HepG2 (cell line): Measurements from ENCODE around the gene COLGALT1. TPM values are rescaled to one million over a fixed set of nuclear protein-coding genes. Genes with fewer than 3 reads are reported as not detected.

Source experiments
- ATAC-seq: fragments of 200-7000 bp; cut with Tn5 transposase; 3 replicates; pipeline ENCODE4 v1.9.1; 2020; ENCODE audit warnings: mild to moderate bottlenecking, moderate library complexity
- BruUV-seq: library from RNA; stranded (reverse); fragments of 400-500 nt; replicated peaks from 2 replicates; lab custom pipeline; 2021; lab: Mats Ljungman, UMichigan
- CTCF ChIA-PET: fragments of 300-600 bp; formaldehyde crosslinking; extraction: SDS; loops from one replicate; lab custom pipeline; 2021; ENCODE audit warnings: low total read pairs, inconsistent platforms, low intra/inter-chr PET ratio; lab: Yijun Ruan, JAX
- POLR2A ChIA-PET: fragments of 350-600 bp; sonication (Branson Sonifier 250); formaldehyde crosslinking; loops from one replicate; lab custom pipeline; 2020; ENCODE audit warnings: antibody characterized with exemption, inconsistent platforms; lab: Yijun Ruan, JAX
- DNase-seq: peaks from one replicate; pipeline ENCODE4 v3.0.0-alpha.2; 2015; ENCODE audit warnings: low spot score
- FAIRE-seq: peaks from 3 replicates; lab custom pipeline; 2011; peaks lifted over from hg19 to GRCh38; lab: Jason Lieb, UNC
- H2AFZ ChIP-seq: one replicate; pipeline ENCODE4 v1.6.1; 2011; ENCODE audit warnings: low read length, inconsistent platforms
- H3K27ac ChIP-seq: fragments of 300-600 bp; 3 replicates; pipeline ENCODE4 v1.8.0; 2011; ENCODE audit warnings: mixed run types, mild to moderate bottlenecking, mixed read lengths, low read length, inconsistent platforms; ENCODE audit not compliant: insufficient read depth; ENCODE audit errors: extremely low read length
- H3K27me3 ChIP-seq, 2 experiments: fragments of 200-600 bp in 1 of 2; 2 replicates in 1 of 2; 3 replicates in 1 of 2; pipeline versions ENCODE4 v1.6.0 to v1.8.0; 2011; ENCODE audit warnings: low read length in 2 of 2, mild to moderate bottlenecking in 2 of 2, moderate library complexity in 2 of 2, inconsistent platforms in 1 of 2; ENCODE audit not compliant: insufficient read depth in 2 of 2, control insufficient read depth in 1 of 2
- H3K36me3 ChIP-seq, 2 experiments: fragments of 200-600 bp in 1 of 2; replicated peaks in 1 of 2; 2 replicates in 1 of 2; 3 replicates in 1 of 2; pipeline versions ENCODE4 v1.5.1 to v1.8.0; 2011; ENCODE audit warnings: low read length in 2 of 2, inconsistent platforms in 1 of 2; ENCODE audit not compliant: insufficient read depth in 2 of 2, control insufficient read depth in 1 of 2
- H3K4me1 ChIP-seq: 2 replicates; pipeline ENCODE4 v1.5.1; 2012; ENCODE audit warnings: low read length, inconsistent platforms; ENCODE audit not compliant: insufficient read depth
- H3K4me2 ChIP-seq: 2 replicates; pipeline ENCODE4 v1.6.0; 2011; ENCODE audit warnings: low read depth, low read length, inconsistent platforms
- H3K4me3 ChIP-seq, 3 experiments: fragments of 200-600 bp in 1 of 3; sonication (generic), shearing (Covaris generic) in 1 of 3; replicated peaks in 1 of 3; 2 replicates each; pipeline ENCODE4 v1.5.1; 2011 to 2016; ENCODE audit warnings: low read length in 3 of 3, inconsistent platforms in 2 of 3, low read depth in 2 of 3, mild to moderate bottlenecking in 2 of 3, control low read depth in 1 of 3, mixed read lengths in 1 of 3; ENCODE audit not compliant: insufficient read depth in 1 of 3
- H3K79me2 ChIP-seq: one replicate; pipeline ENCODE4 v1.6.1; 2011; ENCODE audit warnings: low read length, inconsistent platforms; ENCODE audit not compliant: insufficient read depth
- H3K9ac ChIP-seq: 2 replicates; pipeline ENCODE4 v1.6.0; 2011; ENCODE audit warnings: mild to moderate bottlenecking, low read depth, low read length, inconsistent platforms; ENCODE audit not compliant: insufficient read depth
- H3K9me3 ChIP-seq: 2 replicates; pipeline ENCODE4 v1.5.1; 2012; ENCODE audit warnings: mild to moderate bottlenecking, low read length
- H4K20me1 ChIP-seq: 2 replicates; pipeline ENCODE4 v1.6.0; 2011; ENCODE audit warnings: inconsistent platforms, mild to moderate bottlenecking, low read length, moderate library complexity; ENCODE audit not compliant: insufficient read depth
- ATAD3A ChIP-seq: sonication (generic); formaldehyde crosslinking; IDR thresholded peaks from 2 replicates; pipeline ENCODE4 v1.4.0; 2020; ENCODE audit warnings: missing genetic modification reagents
- FOSL1 ChIP-seq: sonication (generic); formaldehyde crosslinking; IDR thresholded peaks from 2 replicates; pipeline ENCODE4 v1.9.0; 2021; ENCODE audit warnings: missing genetic modification reagents, borderline replicate concordance
- IKZF4 ChIP-seq: sonication (generic); formaldehyde crosslinking; IDR thresholded peaks from 2 replicates; pipeline ENCODE4 v1.5.1; 2020; ENCODE audit warnings: borderline replicate concordance, mild to moderate bottlenecking, low read depth, missing genetic modification reagents; ENCODE audit errors: not compliant biosample characterization
- PHF5A ChIP-seq: IDR thresholded peaks from one replicate; pipeline ENCODE4 v1.6.1; 2018; ENCODE audit warnings: low read depth, missing genetic modification reagents; ENCODE audit not compliant: unreplicated experiment
- SPEN ChIP-seq: sonication (generic); formaldehyde crosslinking; IDR thresholded peaks from 2 replicates; pipeline ENCODE4 v1.5.1; 2020; ENCODE audit warnings: low read depth, mild to moderate bottlenecking, missing genetic modification reagents
- STAG1 ChIP-seq: sonication (generic); formaldehyde crosslinking; IDR thresholded peaks from 2 replicates; pipeline ENCODE4 v1.4.0; 2020; ENCODE audit warnings: missing genetic modification reagents
- YY1 ChIP-seq: IDR thresholded peaks from 2 replicates; pipeline ENCODE4 v1.6.1; 2011; ENCODE audit warnings: low read length, low read depth, moderate library complexity, mild to moderate bottlenecking; ENCODE audit not compliant: insufficient read depth, insufficient replicate concordance
- ZBTB1 ChIP-seq: sonication (generic); formaldehyde crosslinking; IDR thresholded peaks from 2 replicates; pipeline ENCODE4 v1.4.0; 2020; ENCODE audit warnings: missing genetic modification reagents, borderline replicate concordance
- ZNF234 ChIP-seq: sonication (generic); formaldehyde crosslinking; conservative IDR thresholded peaks from 2 replicates; pipeline ENCODE4 v1.5.1; 2020; ENCODE audit warnings: mild to moderate bottlenecking, missing genetic modification reagents
- ZNF33A ChIP-seq: sonication (generic); formaldehyde crosslinking; IDR thresholded peaks from 2 replicates; pipeline ENCODE4 v1.5.1; 2020; ENCODE audit warnings: missing genetic modification reagents, mild to moderate bottlenecking, moderate library complexity, borderline replicate concordance
- ZNF619 ChIP-seq: sonication (generic); formaldehyde crosslinking; IDR thresholded peaks from 2 replicates; pipeline ENCODE4 v1.4.0; 2020; ENCODE audit warnings: mild to moderate bottlenecking, missing genetic modification reagents
- WGBS: methylation state at CpG from one replicate; pipeline ENCODE4 v1.1.6; 2017; ENCODE audit warnings: low lambda C conversion rate; 5-methylcytosine and 5-hydroxymethylcytosine counted together
- in situ Hi-C: cut with HindIII; loops from 2 replicates; pipeline ENCODE4 v1.10.0; 2017; ENCODE audit warnings: low pct_unique_long_range_greater_than_20kb; ENCODE audit not compliant: extremely low pct_ligation_motif_present
- intact Hi-C: fragments of 100-400 bp; cut with micrococcal nuclease; formaldehyde crosslinking; loops from one replicate; pipeline ENCODE4 v1.10.0; 2022; ENCODE audit not compliant: unreplicated experiment
- polyA plus RNA-seq, 8 experiments: library from polyadenylated mRNA; depleted of rRNA in 3 of 8; stranded (reverse) in 7 of 8; unstranded in 1 of 8; fragments of >200 nt; fragmentation: Illumina TruSeq in 4 of 8; extraction: Trizol in 4 of 8; gene quantifications; 2 replicates each; pipeline versions ENCODE4 v1.2.1 to v1.2.3, GENCODE V29; 2011 to 2016; ENCODE audit warnings: low read depth in 4 of 8, missing spikeins in 1 of 8, mixed read lengths in 1 of 8; ENCODE audit not compliant: insufficient read depth in 1 of 8
- total RNA-seq, 5 experiments: library from RNA; depleted of rRNA; stranded (reverse); fragments of >200 nt; fragmentation: Illumina TruSeq; extraction: Trizol; gene quantifications; 2 replicates each; pipeline ENCODE4 v1.2.3, GENCODE V29; 2016; ENCODE audit warnings: low read depth in 1 of 5
- TF ChIP-seq, protein P1 (sequence below): sonication (generic); formaldehyde crosslinking; IDR thresholded peaks from 2 replicates; pipeline ENCODE4 v1.5.0; 2020; ENCODE audit warnings: mild to moderate bottlenecking, missing genetic modification reagents, borderline replicate concordance
- TF ChIP-seq, protein P2 (sequence below): sonication (generic); formaldehyde crosslinking; conservative IDR thresholded peaks from 2 replicates; pipeline ENCODE4 v1.8.0; 2022; ENCODE audit warnings: missing genetic modification reagents
- TF ChIP-seq, protein P3 (sequence below): IDR thresholded peaks from 2 replicates; pipeline ENCODE4 v1.4.0; 2020; ENCODE audit warnings: mild to moderate bottlenecking, missing genetic modification reagents

The COLGALT1 gene
- total and polyA plus RNA-seq, 2 of the 13 experiments (the other 11 are each of a cell fraction or from before 2014, with no cell fraction given) = 58.0 to 211 TPM

DNA sequence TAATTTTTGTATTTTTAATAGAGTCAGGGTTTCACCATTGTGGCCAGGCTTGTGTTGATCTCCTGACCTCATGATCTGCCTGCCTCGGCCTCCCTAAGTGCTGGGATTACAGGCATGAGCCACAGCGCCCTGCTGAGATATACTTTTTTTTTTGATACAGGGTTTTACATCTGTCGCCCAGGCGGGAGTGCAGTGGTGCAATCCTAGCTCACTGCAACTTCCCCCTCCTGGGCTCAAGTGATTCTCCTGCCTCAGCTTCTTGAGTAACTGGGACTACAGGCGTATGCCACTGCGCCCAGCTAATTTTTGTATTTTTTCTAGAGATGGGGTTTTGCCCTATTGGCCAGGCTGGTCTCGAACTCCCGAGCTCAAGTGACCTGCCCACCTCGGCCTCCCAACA is 2.0 kb downstream of the COLGALT1 start (continued):
- TF ChIP-seq YY1 = no peak
- TF ChIP-seq SPEN (CRISPR knock-in tag) = no peak
- TF ChIP-seq ZNF234 (CRISPR knock-in tag) = no peak
- no peak for TF ChIP-seq ATAD3A

DNA sequence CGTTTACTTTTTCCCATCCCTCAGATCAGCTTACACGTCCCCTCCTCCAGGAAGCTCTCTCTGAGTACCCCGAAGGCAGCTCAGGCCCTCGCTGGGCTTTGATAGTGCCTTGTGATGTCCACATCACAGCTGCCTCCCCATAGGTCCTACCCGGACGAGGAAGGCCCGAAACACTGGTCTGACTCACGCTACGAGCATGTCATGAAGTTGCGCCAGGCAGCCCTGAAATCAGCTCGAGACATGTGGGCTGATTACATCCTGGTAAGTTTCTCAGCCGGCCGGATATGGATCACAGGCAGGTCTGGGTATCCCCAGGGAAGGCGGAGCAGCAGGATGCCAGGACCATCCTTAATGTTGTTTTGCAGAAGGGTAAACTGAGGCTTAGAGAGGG is 4.8 kb downstream of the COLGALT1 start:
- Histone ChIP-seq H3K4me3 (no peak overlapping the region), H4K20me1 (no peaks in the 10 kb centered on the region), H3K4me2 (no peak overlapping the region), H3K27ac (no peak overlapping the region), H3K9me3 (no peaks in the 10 kb centered on the region), H3K79me2 (peaks cover 15% of the 10 kb centered on the region), H3K36me3 (peaks cover 15 to 35% of the 10 kb centered on the region in 2 experiments), H3K9ac (no peak overlapping the region), H3K27me3 (no peaks in the 10 kb centered on the region), H2AFZ (no peak overlapping the region), H3K4me1 (peaks cover 16% of the 10 kb centered on the region)
- WGBS = 96% methylated on average over 14 of the region's 14 CpGs
- intact Hi-C loops (no loop called here), in situ Hi-C loops (no loop called here)
- POLR2A ChIA-PET = no interaction called here
- BruUV-seq = no TSS peak
- ATAC-seq (no peak), FAIRE-seq (no peak), DNase-seq (no peak)
- CTCF ChIA-PET = no interaction called here
- no peak for TF ChIP-seq STAG1
- TF ChIP-seq, protein P1, sequence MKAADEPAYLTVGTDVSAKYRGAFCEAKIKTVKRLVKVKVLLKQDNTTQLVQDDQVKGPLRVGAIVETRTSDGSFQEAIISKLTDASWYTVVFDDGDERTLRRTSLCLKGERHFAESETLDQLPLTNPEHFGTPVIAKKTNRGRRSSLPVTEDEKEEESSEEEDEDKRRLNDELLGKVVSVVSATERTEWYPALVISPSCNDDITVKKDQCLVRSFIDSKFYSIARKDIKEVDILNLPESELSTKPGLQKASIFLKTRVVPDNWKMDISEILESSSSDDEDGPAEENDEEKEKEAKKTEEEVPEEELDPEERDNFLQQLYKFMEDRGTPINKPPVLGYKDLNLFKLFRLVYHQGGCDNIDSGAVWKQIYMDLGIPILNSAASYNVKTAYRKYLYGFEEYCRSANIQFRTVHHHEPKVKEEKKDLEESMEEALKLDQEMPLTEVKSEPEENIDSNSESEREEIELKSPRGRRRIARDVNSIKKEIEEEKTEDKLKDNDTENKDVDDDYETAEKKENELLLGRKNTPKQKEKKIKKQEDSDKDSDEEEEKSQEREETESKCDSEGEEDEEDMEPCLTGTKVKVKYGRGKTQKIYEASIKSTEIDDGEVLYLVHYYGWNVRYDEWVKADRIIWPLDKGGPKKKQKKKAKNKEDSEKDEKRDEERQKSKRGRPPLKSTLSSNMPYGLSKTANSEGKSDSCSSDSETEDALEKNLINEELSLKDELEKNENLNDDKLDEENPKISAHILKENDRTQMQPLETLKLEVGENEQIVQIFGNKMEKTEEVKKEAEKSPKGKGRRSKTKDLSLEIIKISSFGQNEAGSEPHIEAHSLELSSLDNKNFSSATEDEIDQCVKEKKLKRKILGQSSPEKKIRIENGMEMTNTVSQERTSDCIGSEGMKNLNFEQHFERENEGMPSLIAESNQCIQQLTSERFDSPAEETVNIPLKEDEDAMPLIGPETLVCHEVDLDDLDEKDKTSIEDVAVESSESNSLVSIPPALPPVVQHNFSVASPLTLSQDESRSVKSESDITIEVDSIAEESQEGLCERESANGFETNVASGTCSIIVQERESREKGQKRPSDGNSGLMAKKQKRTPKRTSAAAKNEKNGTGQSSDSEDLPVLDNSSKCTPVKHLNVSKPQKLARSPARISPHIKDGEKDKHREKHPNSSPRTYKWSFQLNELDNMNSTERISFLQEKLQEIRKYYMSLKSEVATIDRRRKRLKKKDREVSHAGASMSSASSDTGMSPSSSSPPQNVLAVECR = no peak
- TF ChIP-seq, protein P2, sequence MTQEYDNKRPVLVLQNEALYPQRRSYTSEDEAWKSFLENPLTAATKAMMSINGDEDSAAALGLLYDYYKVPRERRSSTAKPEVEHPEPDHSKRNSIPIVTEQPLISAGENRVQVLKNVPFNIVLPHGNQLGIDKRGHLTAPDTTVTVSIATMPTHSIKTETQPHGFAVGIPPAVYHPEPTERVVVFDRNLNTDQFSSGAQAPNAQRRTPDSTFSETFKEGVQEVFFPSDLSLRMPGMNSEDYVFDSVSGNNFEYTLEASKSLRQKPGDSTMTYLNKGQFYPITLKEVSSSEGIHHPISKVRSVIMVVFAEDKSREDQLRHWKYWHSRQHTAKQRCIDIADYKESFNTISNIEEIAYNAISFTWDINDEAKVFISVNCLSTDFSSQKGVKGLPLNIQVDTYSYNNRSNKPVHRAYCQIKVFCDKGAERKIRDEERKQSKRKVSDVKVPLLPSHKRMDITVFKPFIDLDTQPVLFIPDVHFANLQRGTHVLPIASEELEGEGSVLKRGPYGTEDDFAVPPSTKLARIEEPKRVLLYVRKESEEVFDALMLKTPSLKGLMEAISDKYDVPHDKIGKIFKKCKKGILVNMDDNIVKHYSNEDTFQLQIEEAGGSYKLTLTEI (CRISPR knock-in tag) = no peak
- TF ChIP-seq FOSL1 (CRISPR knock-in tag) = no peak
- TF ChIP-seq, protein P3, sequence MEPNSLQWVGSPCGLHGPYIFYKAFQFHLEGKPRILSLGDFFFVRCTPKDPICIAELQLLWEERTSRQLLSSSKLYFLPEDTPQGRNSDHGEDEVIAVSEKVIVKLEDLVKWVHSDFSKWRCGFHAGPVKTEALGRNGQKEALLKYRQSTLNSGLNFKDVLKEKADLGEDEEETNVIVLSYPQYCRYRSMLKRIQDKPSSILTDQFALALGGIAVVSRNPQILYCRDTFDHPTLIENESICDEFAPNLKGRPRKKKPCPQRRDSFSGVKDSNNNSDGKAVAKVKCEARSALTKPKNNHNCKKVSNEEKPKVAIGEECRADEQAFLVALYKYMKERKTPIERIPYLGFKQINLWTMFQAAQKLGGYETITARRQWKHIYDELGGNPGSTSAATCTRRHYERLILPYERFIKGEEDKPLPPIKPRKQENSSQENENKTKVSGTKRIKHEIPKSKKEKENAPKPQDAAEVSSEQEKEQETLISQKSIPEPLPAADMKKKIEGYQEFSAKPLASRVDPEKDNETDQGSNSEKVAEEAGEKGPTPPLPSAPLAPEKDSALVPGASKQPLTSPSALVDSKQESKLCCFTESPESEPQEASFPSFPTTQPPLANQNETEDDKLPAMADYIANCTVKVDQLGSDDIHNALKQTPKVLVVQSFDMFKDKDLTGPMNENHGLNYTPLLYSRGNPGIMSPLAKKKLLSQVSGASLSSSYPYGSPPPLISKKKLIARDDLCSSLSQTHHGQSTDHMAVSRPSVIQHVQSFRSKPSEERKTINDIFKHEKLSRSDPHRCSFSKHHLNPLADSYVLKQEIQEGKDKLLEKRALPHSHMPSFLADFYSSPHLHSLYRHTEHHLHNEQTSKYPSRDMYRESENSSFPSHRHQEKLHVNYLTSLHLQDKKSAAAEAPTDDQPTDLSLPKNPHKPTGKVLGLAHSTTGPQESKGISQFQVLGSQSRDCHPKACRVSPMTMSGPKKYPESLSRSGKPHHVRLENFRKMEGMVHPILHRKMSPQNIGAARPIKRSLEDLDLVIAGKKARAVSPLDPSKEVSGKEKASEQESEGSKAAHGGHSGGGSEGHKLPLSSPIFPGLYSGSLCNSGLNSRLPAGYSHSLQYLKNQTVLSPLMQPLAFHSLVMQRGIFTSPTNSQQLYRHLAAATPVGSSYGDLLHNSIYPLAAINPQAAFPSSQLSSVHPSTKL (CRISPR knock-in tag) = no peak
- no peak for TF ChIP-seq ZNF619 (CRISPR knock-in tag)
- TF ChIP-seq ZBTB1 = no peak
- no peak for TF ChIP-seq ZNF33A
- TF ChIP-seq PHF5A (CRISPR knock-in tag) = no peak
- TF ChIP-seq IKZF4 (CRISPR knock-in tag) = no peak
